K562 (cell line): ENCODE data around the gene JMY. TPM values are rescaled to one million over a fixed set of nuclear protein-coding genes. Genes with fewer than 3 reads are reported as not detected.

Source experiments
- ATAC-seq: fragments of 200-7000 bp; cut with Tn5 transposase; 3 replicates; pipeline ENCODE4 v1.9.1; 2020; ENCODE audit warnings: moderate library complexity
- BruUV-seq: library from RNA; stranded (reverse); fragments of 400-500 nt; replicated peaks from 2 replicates; lab custom pipeline; 2021; lab: Mats Ljungman, UMichigan
- CTCF ChIA-PET: fragments of 300-600 bp; formaldehyde crosslinking; extraction: SDS; loops from one replicate; lab custom pipeline; 2021; ENCODE audit warnings: low intra/inter-chr PET ratio; lab: Yijun Ruan, JAX
- POLR2A ChIA-PET: fragments of 300-600, 350-650 bp; sonication (Branson Sonifier 250); formaldehyde crosslinking; extraction: SDS; loops from one replicate; lab custom pipeline; 2021; ENCODE audit warnings: antibody characterized with exemption, inconsistent platforms; lab: Yijun Ruan, JAX
- DNase-seq, 4 experiments: peaks; one replicate each; pipeline versions ENCODE4 v3.0.0 to v3.0.0-alpha.2; 2011 to 2018; ENCODE audit warnings: low spot score in 3 of 4, mixed read lengths in 3 of 4; ENCODE audit errors: extremely low read depth in 1 of 4
- FAIRE-seq: peaks from 2 replicates; lab custom pipeline; 2011; peaks lifted over from hg19 to GRCh38; lab: Jason Lieb, UNC
- H2AFZ ChIP-seq: 2 replicates; pipeline ENCODE4 v1.6.0; 2011; ENCODE audit warnings: low read depth, low read length, control low read depth, inconsistent platforms
- H3K27ac ChIP-seq: fragments of 200-600 bp; 3 replicates; pipeline ENCODE4 v1.8.0; 2011; ENCODE audit warnings: low read depth, mild to moderate bottlenecking, control low read depth, inconsistent platforms, low read length, moderate library complexity, mixed read lengths; ENCODE audit errors: extremely low read depth
- H3K27me3 ChIP-seq, 2 experiments: fragments of 300-600 bp in 1 of 2; 2 replicates in 1 of 2; 3 replicates in 1 of 2; pipeline versions ENCODE4 v1.6.0 to v1.8.0; 2011; ENCODE audit warnings: inconsistent platforms in 2 of 2, low read length in 2 of 2, mild to moderate bottlenecking in 1 of 2, mixed read lengths in 1 of 2, moderate library complexity in 1 of 2; ENCODE audit not compliant: control insufficient read depth in 2 of 2, insufficient read depth in 2 of 2
- H3K36me3 ChIP-seq: fragments of 300-600 bp; 3 replicates; pipeline ENCODE4 v1.8.0; 2011; ENCODE audit warnings: mild to moderate bottlenecking, low read length, inconsistent platforms; ENCODE audit not compliant: control insufficient read depth, insufficient read depth
- H3K4me1 ChIP-seq, 2 experiments: fragments of 200-600 bp in 1 of 2; replicated peaks in 1 of 2; 2 replicates in 1 of 2; 3 replicates in 1 of 2; pipeline versions ENCODE4 v1.5.1 to v1.8.0; 2011; ENCODE audit warnings: inconsistent platforms in 2 of 2, low read length in 2 of 2, mild to moderate bottlenecking in 1 of 2, mixed read lengths in 1 of 2, moderate library complexity in 1 of 2; ENCODE audit not compliant: control insufficient read depth in 2 of 2, insufficient read depth in 2 of 2
- H3K4me2 ChIP-seq: 2 replicates; pipeline ENCODE4 v1.6.1; 2011; ENCODE audit warnings: low read length, control low read depth, inconsistent platforms, mixed read lengths; ENCODE audit not compliant: insufficient read depth
- H3K4me3 ChIP-seq: fragments of 200-600 bp; sonication (generic), shearing (Covaris generic); 2 replicates; pipeline ENCODE4 v1.5.1; 2016; ENCODE audit warnings: control low read depth, inconsistent platforms
- H3K79me2 ChIP-seq: fragments of 200-600 bp; 3 replicates; pipeline ENCODE4 v1.8.0; 2011; ENCODE audit warnings: low read length, inconsistent platforms; ENCODE audit not compliant: control insufficient read depth, insufficient read depth
- H3K9ac ChIP-seq, 2 experiments: 2 replicates each; pipeline versions ENCODE4 v1.6.0 to v1.6.1; 2011; ENCODE audit warnings: low read depth in 2 of 2, low read length in 2 of 2, control low read depth in 1 of 2, inconsistent platforms in 1 of 2, mild to moderate bottlenecking in 1 of 2, mixed read lengths in 1 of 2; ENCODE audit not compliant: insufficient read depth in 1 of 2
- H3K9me1 ChIP-seq: one replicate; pipeline ENCODE4 v1.6.0; 2011; ENCODE audit warnings: inconsistent platforms, mild to moderate bottlenecking, low read length, moderate library complexity; ENCODE audit not compliant: control insufficient read depth, insufficient read depth
- H3K9me3 ChIP-seq: replicated peaks from 2 replicates; pipeline ENCODE4 v1.5.1; 2011; ENCODE audit warnings: low read depth, low read length, inconsistent platforms; ENCODE audit not compliant: control insufficient read depth, insufficient read depth
- H4K20me1 ChIP-seq: replicated peaks from 2 replicates; pipeline ENCODE4 v1.6.1; 2011; ENCODE audit warnings: low read length, inconsistent platforms, mixed read lengths; ENCODE audit not compliant: control insufficient read depth, insufficient read depth
- ARID4B ChIP-seq: sonication (generic); formaldehyde crosslinking; IDR thresholded peaks from 2 replicates; pipeline ENCODE4 v1.8.0; 2022; ENCODE audit warnings: mild to moderate bottlenecking, missing genetic modification reagents
- BCOR ChIP-seq: fragments of 450-650 bp; IDR thresholded peaks from 2 replicates; pipeline ENCODE4 v1.6.1; 2016
- KAT2B ChIP-seq: IDR thresholded peaks from one replicate; pipeline ENCODE4 v1.6.1; 2012; ENCODE audit warnings: low read depth, mild to moderate bottlenecking, control low read depth, inconsistent platforms, low read length, moderate library complexity
- MYBL2 ChIP-seq, 2 experiments: fragments of 450-650 bp in 1 of 2; sonication (generic) in 1 of 2; formaldehyde crosslinking in 1 of 2; IDR thresholded peaks; 2 replicates each; pipeline versions ENCODE4 v1.6.1 to v1.8.1; 2017 to 2022; ENCODE audit warnings: borderline replicate concordance in 1 of 2, inconsistent platforms in 1 of 2, low read depth in 1 of 2, mild to moderate bottlenecking in 1 of 2, missing genetic modification reagents in 1 of 2, moderate library complexity in 1 of 2
- MYNN ChIP-seq, 2 experiments: sonication (generic); formaldehyde crosslinking in 1 of 2; IDR thresholded peaks; 2 replicates each; pipeline versions ENCODE4 v1.5.0 to v1.6.1; 2016 to 2020; ENCODE audit warnings: antibody characterized with exemption in 1 of 2, missing genetic modification reagents in 1 of 2
- SAFB2 ChIP-seq: fragments of 200-400 bp; formaldehyde crosslinking; IDR thresholded peaks from 2 replicates; pipeline ENCODE4 v1.6.1; 2018; ENCODE audit warnings: borderline replicate concordance, low read length, low read depth, moderate library complexity; ENCODE audit not compliant: severe bottlenecking
- TAF7 ChIP-seq: fragments of 450-650 bp; IDR thresholded peaks from 2 replicates; pipeline ENCODE4 v1.6.1; 2016; ENCODE audit warnings: missing genetic modification characterization, missing compliant biosample characterization
- XRCC5 ChIP-seq: fragments of 200-400 bp; formaldehyde crosslinking; IDR thresholded peaks from 2 replicates; pipeline ENCODE4 v1.6.1; 2017; ENCODE audit warnings: low read depth, mild to moderate bottlenecking, low read length
- WGBS: fragments of 100-300 bp; shearing (Covaris generic); methylation state at CpG from one replicate; pipeline ENCODE4 v1.1.6; 2016; ENCODE audit warnings: low coverage, mixed read lengths; ENCODE audit not compliant: insufficient coverage; ENCODE audit errors: missing lambda C conversion rate; 5-methylcytosine and 5-hydroxymethylcytosine counted together
- in situ Hi-C: fragments of 300-500 bp; cut with MboI; formaldehyde crosslinking; loops from 4 replicates; pipeline ENCODE4 v1.15.0; 2018; ENCODE audit warnings: inconsistent platforms, mixed read lengths
- intact Hi-C: fragments of 100-400 bp; cut with micrococcal nuclease; formaldehyde crosslinking; loops from 2 replicates; pipeline ENCODE4 v1.14.2; 2022
- polyA plus RNA-seq, 8 experiments: library from polyadenylated mRNA; depleted of rRNA in 4 of 8; stranded (reverse) in 5 of 8; unstranded in 3 of 8; fragments of >200 nt; fragmentation: Nextera tagmentation in 2 of 8; fragmentation: Illumina TruSeq in 1 of 8; extraction: Ambion mirVana in 2 of 8; extraction: Trizol in 1 of 8; gene quantifications; 2 replicates each; pipeline versions ENCODE4 v1.2.1 to v1.2.3, GENCODE V29; 2011 to 2014; ENCODE audit warnings: inconsistent platforms in 1 of 8, missing spikeins in 1 of 8
- total RNA-seq, 7 experiments: library from RNA; depleted of rRNA in 6 of 7; stranded (reverse); fragments of >200 nt in 6 of 7; fragmentation: Illumina TruSeq in 2 of 7; extraction: Trizol in 2 of 7; gene quantifications; 2 replicates each; pipeline versions ENCODE4 v1.2.1 to v1.2.3, GENCODE V29; 2011 to 2021; ENCODE audit warnings: low replicate concordance in 1 of 7
- TF ChIP-seq, protein P1 (sequence below): fragments of 200-800 bp; sonication (Bioruptor generic); IDR thresholded peaks from 2 replicates; pipeline ENCODE4 v1.6.1; 2017; ENCODE audit warnings: missing genetic modification characterization, missing compliant biosample characterization
- TF ChIP-seq, protein P2 (sequence below): fragments of 450-650 bp; IDR thresholded peaks from 2 replicates; pipeline ENCODE4 v1.6.1; 2016; ENCODE audit warnings: antibody characterized with exemption
- TF ChIP-seq, protein P3 (sequence below): fragments of 250-450 bp; sonication (Bioruptor Pico); IDR thresholded peaks from 2 replicates; pipeline ENCODE4 v1.5.0; 2022; ENCODE audit warnings: mild to moderate bottlenecking

JMY gene
- total and polyA plus RNA-seq, 9 of the 15 experiments (the other 6 are each of a cell fraction or from before 2014, with no cell fraction given) = 1.1 to 5.5 (median 3.7) TPM

- FAIRE-seq (no peak), ATAC-seq (no peak), DNase-seq (no peak)
- no peak overlapping the region for H3K4me2 ChIP-seq
- H3K9me3 ChIP-seq = no peaks in the 10 kb centered on the region
- H3K9me1 ChIP-seq = no peaks in the 10 kb centered on the region
- H3K27me3 ChIP-seq = no peaks in the 10 kb centered on the region
- no peaks in the 10 kb centered on the region for H4K20me1 ChIP-seq
- BruUV-seq = no TSS peak
- intact Hi-C loops = loop anchor here (10.0 kb wide), 1 partner anchor 115 kb away; no protein-coding TSS in a partner anchor
- no peaks in the 10 kb centered on the region for H3K79me2 ChIP-seq
- no peak overlapping the region for H3K9ac ChIP-seq
- ChIA-PET POLR2A (no interaction called here), CTCF (no interaction called here)
- no peak for TF ChIP-seq XRCC5
- no peak for TF ChIP-seq MYBL2 (IDR thresholded peaks at IDR 0.05; ENCODE audit: low read depth)
- no peak for TF ChIP-seq MYBL2 (CRISPR knock-in tag; IDR thresholded peaks at IDR 0.05; ENCODE audit: borderline replicate concordance)
- TF ChIP-seq, protein P1, sequence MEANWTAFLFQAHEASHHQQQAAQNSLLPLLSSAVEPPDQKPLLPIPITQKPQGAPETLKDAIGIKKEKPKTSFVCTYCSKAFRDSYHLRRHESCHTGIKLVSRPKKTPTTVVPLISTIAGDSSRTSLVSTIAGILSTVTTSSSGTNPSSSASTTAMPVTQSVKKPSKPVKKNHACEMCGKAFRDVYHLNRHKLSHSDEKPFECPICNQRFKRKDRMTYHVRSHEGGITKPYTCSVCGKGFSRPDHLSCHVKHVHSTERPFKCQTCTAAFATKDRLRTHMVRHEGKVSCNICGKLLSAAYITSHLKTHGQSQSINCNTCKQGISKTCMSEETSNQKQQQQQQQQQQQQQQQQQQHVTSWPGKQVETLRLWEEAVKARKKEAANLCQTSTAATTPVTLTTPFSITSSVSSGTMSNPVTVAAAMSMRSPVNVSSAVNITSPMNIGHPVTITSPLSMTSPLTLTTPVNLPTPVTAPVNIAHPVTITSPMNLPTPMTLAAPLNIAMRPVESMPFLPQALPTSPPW (CRISPR knock-in tag) = no peak
- TF ChIP-seq BCOR = no peak
- no peak for TF ChIP-seq ARID4B (CRISPR knock-in tag)
- TF ChIP-seq, protein P2, sequence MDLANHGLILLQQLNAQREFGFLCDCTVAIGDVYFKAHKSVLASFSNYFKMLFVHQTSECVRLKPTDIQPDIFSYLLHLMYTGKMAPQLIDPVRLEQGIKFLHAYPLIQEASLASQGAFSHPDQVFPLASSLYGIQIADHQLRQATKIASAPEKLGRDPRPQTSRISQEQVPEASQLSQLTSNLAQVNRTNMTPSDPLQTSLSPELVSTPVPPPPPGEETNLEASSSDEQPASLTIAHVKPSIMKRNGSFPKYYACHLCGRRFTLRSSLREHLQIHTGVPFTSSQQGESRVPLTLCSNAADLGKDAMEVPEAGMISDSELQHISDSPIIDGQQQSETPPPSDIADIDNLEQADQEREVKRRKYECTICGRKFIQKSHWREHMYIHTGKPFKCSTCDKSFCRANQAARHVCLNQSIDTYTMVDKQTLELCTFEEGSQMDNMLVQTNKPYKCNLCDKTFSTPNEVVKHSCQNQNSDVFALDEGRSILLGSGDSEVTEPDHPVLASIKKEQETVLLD = no peak
- no peak for TF ChIP-seq KAT2B
- no peak for TF ChIP-seq TAF7 (tag)
- no peak for TF ChIP-seq SAFB2
- TF ChIP-seq, protein P3, sequence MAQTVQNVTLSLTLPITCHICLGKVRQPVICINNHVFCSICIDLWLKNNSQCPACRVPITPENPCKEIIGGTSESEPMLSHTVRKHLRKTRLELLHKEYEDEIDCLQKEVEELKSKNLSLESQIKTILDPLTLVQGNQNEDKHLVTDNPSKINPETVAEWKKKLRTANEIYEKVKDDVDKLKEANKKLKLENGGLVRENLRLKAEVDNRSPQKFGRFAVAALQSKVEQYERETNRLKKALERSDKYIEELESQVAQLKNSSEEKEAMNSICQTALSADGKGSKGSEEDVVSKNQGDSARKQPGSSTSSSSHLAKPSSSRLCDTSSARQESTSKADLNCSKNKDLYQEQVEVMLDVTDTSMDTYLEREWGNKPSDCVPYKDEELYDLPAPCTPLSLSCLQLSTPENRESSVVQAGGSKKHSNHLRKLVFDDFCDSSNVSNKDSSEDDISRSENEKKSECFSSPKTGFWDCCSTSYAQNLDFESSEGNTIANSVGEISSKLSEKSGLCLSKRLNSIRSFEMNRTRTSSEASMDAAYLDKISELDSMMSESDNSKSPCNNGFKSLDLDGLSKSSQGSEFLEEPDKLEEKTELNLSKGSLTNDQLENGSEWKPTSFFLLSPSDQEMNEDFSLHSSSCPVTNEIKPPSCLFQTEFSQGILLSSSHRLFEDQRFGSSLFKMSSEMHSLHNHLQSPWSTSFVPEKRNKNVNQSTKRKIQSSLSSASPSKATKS (CRISPR knock-in tag) = no peak
- TF ChIP-seq MYNN (IDR thresholded peaks at IDR 0.05) = no peak
- no peak for TF ChIP-seq MYNN (CRISPR knock-in tag; IDR thresholded peaks at IDR 0.05)
- peaks cover 0 to 8% of the 10 kb centered on the region in 2 experiments; a peak in 2 of 5 replicates for H3K4me1 ChIP-seq
- H3K4me3 ChIP-seq = no peak overlapping the region
- in situ Hi-C loops = no loop called here
- H3K36me3 ChIP-seq = no peaks in the 10 kb centered on the region
- no peak overlapping the region for H2AFZ ChIP-seq
- WGBS = 44% methylated on average over 2 of the region's 2 CpGs
- H3K27ac ChIP-seq = no peak overlapping the region
These were observed 114.0 kb downstream of the JMY start for GRCh38 chr5:79349881-79350280.
